Epithelial cell of proximal tubule (primary cell): ENCODE results near the gene NF1. TPM values are rescaled to one million over a fixed set of nuclear protein-coding genes. Genes with fewer than 3 reads are reported as not detected.

Source experiments
- DNase-seq: peaks from one replicate; pipeline ENCODE4 v3.0.0-alpha.2; 2011; ENCODE audit warnings: low read depth
- H3K4me3 ChIP-seq: 2 replicates; pipeline ENCODE4 v1.5.1; 2011; ENCODE audit warnings: low read depth, mild to moderate bottlenecking, low read length
- CTCF ChIP-seq: conservative IDR thresholded peaks from 2 replicates; pipeline ENCODE4 v1.5.1; 2012; ENCODE audit warnings: low read depth, mild to moderate bottlenecking, low read length
- total RNA-seq: library from RNA; depleted of rRNA; stranded (reverse); fragments of >200 nt; gene quantifications from 2 replicates; pipeline ENCODE4 v1.2.3, GENCODE V29; 2015

The NF1 gene
- total RNA-seq, 1 donor from 2014 or later: 40.2 TPM

DNA sequence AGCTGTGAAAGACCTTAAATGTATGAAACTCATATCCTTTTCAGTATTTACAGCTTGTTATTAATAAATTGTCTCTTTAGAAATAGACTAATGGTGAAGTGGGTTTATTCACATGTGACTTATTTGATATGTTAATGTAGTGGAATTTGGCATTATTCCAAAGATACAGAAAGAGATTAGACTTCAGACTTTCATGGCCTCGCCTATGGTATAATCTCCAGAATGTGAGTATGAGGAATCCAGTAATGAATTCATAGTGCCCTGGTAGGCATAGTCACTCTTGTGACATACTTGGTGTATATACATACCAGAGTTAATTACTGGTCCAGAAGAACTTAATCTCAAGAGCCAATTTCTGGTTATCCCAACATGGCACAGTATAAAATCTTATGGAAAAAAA is 129.6 kb downstream of the NF1 start:
- no peak for TF ChIP-seq CTCF
- DNase-seq: no peak
- H3K4me3 ChIP-seq: no peak overlapping the region

DNA sequence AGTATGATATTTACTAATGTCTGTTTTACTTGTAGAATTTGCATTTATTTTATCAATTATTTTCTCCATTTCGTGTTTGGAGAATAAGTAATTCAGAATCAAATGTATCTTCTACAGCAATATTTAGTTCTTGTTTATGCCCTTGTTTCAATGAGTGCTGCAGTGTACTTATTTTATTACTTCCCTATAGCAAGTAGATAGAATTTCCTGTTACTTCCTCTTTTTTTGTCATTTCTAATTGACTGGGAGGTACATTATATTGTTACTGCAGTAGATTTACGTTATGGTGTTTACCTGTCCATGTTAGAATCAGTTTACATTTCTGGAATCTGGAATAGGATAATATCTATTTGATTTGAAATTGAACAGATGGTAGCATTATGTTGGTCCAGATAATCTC is 131.1 kb downstream of the NF1 start:
- no peak overlapping the region for H3K4me3 ChIP-seq
- no peak for TF ChIP-seq CTCF
- no peak for DNase-seq

GRCh38 chr17:31226373-31226772 is 131.6 kb downstream of the NF1 start:
- no peak overlapping the region for H3K4me3 ChIP-seq
- no peak for TF ChIP-seq CTCF
- DNase-seq: no peak

GRCh38 chr17:31226950-31227349 is 132.2 kb downstream of the NF1 start:
- no peak for TF ChIP-seq CTCF
- H3K4me3 ChIP-seq: no peak overlapping the region
- no peak for DNase-seq

GRCh38 chr17:31231852-31232251 is 137.1 kb downstream of the NF1 start:
- no peak overlapping the region for H3K4me3 ChIP-seq
- no peak for DNase-seq
- no peak for TF ChIP-seq CTCF

GRCh38 chr17:31235110-31235509 is 140.3 kb downstream of the NF1 start:
- H3K4me3 ChIP-seq: no peak overlapping the region
- no peak for DNase-seq
- no peak for TF ChIP-seq CTCF

GRCh38 chr17:31236137-31236536 is 141.4 kb downstream of the NF1 start:
- no peak overlapping the region for H3K4me3 ChIP-seq
- no peak for TF ChIP-seq CTCF
- DNase-seq: no peak
